GM19193 (cell line): ENCODE measurements around the gene MRPL10.
A peak's percentile ranks its signal among the peaks of the same experiment; 100 is the strongest.

ENCODE experiments used
- POLR2A ChIP-seq: IDR thresholded peaks from 4 replicates; pipeline ENCODE4 v1.6.1; 2011; ENCODE audit not compliant: insufficient read depth, insufficient read length; ENCODE audit errors: extremely low read depth

The MRPL10 gene

DNA sequence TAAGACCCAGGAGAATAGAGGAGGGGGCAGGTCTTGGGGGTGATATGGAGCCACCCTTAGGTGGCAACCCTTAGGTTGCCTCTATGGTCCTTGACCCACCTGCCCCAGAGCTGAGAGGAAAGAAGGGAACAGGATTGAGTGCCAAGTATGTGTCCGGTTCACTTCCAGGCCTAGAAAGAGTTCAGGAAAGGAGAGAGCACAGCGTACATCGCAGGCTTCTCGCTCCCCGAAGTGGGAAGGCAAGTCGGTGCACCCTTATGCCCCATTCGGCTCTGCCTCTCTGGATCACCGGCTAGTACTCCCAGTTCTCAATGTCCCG is 19.0 kb upstream of the MRPL10 start:
- TF ChIP-seq POLR2A: no peak

DNA sequence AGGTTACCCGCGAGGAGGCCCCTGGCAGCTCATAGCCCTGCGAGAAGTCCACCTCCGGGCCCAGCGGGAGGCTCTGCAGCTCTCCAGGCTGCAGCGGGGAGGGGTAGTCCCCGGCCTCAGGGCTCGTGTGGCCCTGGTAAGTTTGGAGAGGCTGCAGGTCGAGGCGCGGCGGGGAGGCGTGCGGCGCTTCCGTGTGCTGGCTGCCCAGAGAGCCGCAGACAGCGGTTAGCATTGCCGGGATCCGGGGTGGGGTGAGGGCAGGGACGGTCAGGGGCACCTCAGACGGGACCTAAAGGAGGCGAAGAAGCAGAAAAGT is 16.8 kb upstream of the MRPL10 start:
- no peak for TF ChIP-seq POLR2A

DNA sequence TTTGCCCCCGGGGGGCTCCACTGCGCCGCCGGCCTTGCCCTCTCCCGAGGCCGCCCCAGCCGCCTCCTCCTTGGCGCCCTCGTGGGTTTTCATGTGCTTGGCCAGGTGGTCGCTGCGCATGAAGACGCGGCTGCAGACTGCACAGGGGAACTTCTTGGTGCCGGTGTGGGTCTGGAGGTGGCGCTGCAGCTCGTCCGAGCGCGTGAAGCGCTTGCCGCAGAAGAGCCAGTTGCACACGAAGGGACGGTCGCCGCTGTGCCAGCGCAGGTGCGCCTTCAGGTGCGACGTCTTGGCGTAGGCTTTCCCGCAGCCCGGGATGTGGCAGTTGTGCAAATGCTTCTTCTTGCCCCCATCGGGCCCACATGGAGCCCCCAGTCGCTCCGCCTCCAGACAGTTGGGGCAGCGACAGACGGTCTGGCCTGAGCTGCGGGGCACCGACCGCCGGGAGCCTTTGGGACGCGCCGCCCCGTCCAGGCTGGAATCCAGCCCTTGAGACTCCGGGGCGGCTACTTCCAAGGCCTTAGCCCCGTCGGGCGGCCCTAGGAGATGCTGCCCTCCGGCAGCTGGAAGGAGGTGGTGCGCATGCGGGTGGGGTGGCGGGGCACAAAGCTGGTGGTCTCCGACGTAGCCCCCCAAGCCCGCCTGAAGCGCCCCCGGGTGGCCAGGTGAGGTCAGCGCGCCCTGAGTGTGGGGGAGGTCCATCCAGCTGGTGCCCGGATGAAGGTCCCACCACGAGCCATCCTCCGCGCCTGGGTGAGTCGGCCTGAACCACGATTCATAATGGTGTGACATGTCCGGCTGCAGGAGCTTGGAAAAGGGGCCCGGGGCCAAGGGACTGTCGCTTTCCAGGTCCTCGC is 16.2 kb upstream of the MRPL10 start:
- no peak for TF ChIP-seq POLR2A

DNA sequence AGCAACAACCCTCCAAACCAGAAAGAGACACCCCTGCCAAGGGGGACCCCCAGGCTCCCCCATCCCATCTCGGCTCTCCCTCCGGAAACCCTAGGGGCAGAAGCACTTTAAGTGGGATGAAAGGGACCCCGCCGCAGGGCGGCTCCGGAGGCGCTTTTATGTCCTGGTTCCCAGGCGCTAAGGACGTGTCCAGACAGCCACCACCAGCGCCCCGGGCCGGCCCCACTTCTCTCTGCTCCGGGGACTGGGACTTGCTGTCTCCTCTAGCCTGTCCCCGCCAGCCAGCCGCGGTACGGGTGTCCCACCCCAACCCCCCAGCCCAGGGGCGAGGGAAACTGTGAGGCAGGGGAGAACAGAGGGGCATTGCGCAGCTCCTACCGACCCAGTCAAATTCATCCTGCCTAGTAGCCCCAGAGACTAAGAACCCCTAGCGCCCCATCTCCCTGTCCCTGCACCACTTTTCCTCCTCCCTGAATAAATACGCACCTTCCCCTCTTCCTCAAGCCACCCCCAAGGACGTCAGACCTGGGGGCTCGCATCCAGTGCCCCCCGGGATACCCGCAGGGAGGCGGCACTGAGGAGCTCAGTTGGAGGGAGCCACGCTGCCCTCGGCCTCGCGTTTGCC is 15.5 kb upstream of the MRPL10 start:
- no peak for TF ChIP-seq POLR2A

DNA sequence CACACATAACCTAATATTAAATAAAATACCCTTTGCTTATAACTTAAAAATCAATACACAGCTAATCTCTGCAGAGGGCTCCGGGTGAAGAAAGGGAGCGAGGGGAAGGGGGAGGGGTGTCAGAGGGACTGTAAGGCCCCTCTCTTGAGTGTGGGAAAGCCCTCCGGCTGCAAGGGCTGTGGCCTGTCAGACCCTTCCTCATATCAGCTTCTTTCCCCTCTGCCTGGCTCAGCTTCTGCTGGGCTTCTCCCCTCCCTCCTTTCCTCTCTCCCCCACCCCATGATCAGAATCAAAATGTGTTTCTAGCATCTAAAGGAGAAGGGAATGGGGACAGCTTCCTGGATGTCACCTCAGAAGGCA is 14.4 kb upstream of the MRPL10 start:
- TF ChIP-seq POLR2A: no peak

DNA sequence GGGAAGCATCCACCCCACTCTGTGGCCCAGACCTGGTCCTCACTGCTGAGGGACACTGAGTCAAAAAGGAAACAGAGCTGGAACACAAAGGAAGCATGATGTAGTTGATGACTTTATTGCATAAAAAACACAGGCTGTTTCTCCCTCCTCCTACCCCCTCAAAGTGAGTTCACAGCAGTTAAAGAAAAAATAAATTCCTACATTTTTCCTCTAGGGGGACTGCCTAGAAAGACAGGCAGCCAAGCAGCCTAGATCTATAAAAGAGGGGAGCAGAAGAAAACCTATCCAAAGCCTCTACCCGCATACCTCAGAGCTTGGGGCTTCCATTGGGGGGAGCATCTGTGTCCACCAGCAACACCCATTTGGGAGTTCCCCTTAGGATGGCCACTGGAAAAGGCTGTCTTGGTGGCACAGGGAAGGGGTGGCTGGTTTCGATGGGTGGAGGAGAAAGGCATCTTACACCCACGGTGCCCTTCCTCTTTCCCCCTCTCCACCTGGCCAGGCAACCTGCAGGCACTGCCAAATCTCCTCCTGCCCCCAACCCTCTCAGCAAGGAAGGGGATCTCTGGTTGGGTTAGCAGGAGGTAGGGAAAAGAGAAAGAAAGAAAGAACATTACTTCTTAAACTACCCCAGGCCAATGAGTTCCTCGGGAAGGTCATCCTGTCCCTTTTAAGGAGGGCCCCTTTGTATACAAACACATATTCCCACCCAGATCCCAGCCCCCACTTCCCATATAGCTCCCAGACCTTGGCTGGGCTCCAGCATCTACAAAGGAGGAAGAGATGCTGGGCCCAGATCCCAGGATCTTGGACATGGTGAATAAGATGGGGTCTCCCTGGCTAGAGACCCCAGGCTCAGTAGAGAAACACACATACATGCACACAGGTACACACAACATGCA is 13.7 kb upstream of the MRPL10 start:
- no peak for TF ChIP-seq POLR2A

DNA sequence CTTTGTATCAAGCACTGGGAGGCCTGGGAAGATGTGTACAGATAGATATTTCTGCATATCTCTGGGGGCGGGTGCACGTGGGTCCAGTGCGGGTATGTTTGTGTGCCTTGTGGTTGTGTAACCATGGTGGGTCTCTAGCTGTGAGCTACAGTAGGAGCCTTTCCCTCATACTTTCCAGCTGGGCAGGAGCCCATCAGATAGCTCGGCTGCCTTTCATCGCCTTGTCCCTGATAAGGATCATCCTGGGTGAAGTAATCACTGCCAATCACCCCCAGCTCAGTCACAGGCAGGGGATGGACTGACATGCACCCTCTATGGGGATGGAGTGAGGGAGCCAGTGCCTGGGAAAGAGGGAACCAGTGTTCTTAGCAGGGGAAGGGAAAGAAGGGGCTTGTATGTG is 12.9 kb upstream of the MRPL10 start:
- no peak for TF ChIP-seq POLR2A

DNA sequence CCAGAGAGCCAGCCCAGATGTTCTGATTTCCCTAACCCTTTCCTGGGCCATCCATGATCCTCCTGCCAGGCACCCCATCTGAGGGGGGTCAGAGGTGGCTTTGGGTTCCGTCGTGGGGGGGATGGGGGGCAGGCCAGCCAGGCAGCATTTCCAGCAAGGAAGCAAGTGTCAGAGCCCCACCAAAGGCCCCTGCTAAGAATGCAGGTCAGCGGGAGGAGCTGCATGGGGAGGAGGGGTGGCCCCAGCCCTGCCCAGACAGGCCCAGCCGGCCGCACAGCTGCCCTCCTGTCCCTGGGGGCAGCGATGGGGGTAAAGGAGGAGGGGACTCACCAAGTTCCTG is 12.0 kb upstream of the MRPL10 start:
- TF ChIP-seq POLR2A: no peak

DNA sequence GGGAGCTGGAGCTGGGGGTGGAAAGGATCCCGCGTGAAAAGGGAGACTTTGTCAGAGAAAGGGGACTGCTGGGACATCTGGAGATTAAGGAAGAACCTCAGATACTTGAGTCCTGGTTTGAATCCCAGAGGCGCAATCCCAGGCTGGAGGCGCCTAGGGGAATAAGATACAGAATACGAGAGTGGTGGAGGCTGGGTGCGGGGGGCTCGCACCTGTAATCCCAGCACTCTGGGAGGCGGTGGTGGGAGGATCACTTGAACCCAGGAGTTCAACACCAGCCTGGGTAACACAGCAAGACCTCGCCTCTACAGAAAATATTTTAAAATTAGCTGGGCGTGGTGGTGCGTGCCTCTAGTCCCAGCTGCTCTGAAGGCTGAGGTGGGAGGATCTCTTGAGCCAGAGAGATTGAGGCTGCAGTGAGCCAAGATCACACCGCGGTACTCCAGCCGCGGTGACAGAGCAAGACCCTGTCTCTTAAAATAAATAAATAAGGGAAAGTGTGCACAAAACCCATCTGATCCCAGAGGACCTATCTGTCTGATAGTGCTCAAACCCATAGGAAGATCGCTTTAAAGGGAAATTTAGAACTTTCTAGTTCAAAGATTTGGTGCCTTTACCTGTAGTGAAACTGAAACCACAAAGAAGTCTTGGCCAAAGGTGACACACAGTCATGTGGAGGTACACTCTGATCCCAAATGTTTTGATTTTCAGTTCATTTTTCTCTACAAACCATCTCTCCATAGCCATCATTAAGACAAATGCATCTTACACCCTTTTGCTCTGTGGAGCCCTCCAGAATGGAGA is 10.3 kb upstream of the MRPL10 start:
- TF ChIP-seq POLR2A: no peak

DNA sequence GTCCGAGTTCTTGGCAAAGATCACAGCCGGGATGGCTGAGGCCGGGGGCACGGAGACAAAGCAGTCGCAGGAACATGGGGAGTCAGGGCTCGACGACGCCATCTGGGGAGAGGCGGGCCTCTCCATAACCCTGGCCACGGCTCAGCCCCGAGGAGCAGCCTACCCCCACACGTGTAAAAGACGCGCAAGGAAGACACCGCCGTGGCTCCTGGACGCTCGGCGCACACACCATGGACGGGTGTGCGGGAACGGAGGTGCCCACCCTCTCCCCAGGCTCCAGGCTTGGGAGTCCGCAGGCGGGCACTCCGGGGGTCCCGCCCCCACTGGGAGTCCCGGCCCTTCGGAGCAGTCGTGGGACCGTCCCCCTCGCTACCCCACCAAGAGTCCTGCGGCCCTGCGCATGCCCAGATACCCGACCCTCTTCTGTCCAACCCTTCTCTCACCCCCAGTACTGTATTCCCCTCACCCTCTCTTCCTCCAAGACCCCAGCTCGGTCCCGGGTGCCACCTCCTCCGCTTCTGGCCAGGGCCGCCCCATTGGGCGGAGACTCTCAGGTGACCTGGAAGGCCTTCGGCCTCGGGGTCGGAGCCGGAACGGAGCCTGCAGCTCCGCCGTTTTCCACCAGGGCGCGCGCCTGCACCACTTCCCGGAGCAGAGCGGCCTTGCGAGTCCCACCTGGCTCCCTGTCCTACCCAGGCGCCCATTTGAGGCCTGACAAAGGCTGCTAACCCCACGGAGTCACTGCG is 9.6 kb upstream of the MRPL10 start, which contains the start of gene SCRN2:
Gene SCRN2 (minus strand): TSS at position 532 of the 746 bp plus-strand sequence. CDS start 430 bp downstream, at position 102.
- TF ChIP-seq POLR2A: peak; percentile 28

DNA sequence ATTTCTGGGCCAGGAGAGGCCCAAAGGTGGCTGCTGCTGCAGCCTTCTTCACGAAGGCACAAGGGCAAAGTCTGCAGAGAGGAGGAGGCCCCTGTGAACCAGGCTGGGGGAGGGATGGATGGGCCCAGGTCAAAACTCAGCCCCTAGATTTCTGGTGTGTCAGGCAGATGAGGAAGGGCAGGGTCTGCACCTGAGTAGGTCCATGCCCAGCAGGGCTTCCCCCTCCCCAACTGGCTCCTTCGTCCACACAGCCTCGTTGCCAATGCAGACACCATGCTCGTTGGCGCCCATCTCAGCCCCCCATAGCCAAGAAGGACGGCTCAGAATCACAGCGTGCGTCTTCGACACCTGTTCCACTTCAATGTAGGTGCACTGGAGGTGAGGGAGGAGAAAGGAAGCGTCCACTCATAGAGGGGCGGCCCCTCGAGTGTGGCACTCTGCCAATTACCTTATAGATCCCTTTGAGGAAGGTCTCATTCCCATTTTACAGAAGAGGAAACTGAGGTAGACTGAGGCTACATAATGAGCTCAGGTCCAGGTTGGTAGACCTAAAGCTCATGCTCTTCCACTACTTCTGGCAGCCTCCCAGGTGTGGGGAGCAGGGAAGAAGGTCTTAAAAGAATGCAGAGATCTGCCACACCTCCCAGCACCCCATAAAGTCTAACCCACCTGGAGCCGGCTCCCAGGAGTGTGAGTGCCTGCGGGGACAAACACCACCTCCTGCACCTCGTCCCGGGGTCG is 8.8 kb upstream of the MRPL10 start:
- no peak for TF ChIP-seq POLR2A

DNA sequence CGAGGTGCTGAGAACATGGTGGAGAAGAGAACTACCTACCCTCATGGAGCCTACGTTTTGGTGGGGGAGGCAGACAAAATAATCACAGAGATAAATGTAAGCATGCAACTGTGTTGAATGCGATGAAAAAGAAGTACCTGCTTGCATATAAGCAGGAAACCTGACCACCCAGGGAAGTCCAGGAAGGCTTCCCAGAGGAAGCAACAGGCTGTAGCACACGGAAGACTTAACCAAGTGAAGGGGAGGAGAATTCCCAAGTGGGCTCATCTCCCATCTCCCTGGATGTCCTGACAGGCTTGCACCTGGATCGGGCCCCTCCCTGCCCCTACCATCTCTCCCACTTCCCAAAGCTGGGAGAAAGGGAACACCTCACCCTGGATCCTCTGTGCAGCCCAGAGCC is 7.7 kb upstream of the MRPL10 start:
- TF ChIP-seq POLR2A: no peak

DNA sequence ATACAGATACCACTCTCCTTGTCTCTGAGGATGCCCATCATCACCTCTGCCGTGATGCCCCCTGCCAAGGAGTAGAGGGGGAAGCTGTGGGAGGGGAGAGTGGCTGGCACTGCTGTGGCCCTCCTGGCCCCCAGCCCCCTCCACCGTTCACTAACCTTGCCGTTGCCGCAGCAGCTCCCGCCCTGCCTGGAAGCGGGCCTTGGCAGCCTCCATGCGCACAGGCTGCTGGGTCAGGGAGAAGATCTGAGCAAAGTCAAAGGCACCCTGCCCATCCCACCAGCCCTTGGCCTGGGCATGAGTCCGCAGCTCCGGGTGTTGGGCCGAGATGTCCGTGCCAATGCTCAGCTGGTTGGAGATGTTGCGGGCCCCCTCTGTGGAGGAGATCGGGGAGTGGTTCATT is 7.3 kb upstream of the MRPL10 start:
- TF ChIP-seq POLR2A: no peak

DNA sequence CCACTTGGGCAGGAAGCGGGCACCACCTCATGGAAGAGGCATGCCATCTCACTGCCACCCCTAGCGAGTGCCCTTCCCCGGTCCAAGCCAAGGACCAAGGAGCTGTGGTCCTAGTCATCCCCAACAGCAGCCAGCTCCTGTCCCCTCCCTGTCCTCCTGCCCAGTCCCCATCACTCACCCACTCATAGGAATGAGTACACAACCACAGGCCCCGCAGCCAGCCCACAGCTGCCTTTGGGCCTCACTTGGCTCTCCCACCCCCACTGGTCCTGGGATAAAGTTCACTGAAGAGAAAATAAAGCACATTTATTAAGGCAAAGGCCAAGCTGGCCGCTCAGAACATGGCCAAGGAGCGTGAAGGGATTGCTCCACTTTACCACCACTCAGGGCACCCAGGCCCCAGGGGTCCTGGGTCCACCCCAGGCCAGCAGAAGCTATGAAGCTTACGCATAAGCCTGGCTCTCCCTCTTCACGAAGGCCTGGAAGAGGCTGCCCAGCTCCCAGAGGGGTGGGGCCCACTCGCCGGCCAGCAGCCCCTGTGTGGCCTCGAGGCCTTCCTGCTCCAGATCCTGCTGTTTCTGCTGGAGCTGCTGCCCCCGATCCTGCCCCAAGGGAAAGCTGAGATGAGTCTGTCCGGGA is 6.2 kb upstream of the MRPL10 start:
- TF ChIP-seq POLR2A: no peak

DNA sequence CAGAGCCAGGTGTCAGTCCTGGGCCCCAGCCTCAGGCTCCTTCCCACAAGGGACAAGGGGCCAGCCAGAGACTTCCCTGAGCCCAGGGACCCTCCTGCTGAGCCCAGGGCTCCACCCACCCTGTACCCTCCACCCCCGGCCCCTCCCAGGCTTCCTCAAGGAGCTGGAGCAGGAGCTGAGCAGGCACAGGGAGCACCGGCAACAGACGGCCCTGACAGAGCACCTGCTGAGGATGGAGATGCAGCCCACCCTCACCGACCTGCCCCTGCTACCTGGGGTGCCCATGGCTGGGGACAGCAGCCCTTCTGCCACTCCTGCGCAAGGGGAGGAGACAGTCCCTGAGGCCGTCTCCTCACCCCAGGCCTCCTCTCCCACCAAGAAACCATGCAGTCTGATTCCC is 5.3 kb upstream of the MRPL10 start:
- no peak for TF ChIP-seq POLR2A
